H9 (cell line): ENCODE results near the gene GUCY2D. TPM values are rescaled to one million over a fixed set of nuclear protein-coding genes. Genes with fewer than 3 reads are reported as not detected.

Experiments
- DNase-seq: peaks from one replicate; pipeline ENCODE4 v3.0.0-alpha.2; 2017
- H2AFZ ChIP-seq: one replicate; pipeline ENCODE4 v1.6.1; 2013; ENCODE audit warnings: mild to moderate bottlenecking, low read length, control low read depth, moderate library complexity
- H2AK5ac ChIP-seq: 2 replicates; pipeline ENCODE4 v1.6.1; 2013; ENCODE audit warnings: low read length, control low read depth, mixed read lengths; ENCODE audit not compliant: insufficient read length
- H2BK120ac ChIP-seq: one replicate; pipeline ENCODE4 v1.6.1; 2013; ENCODE audit warnings: low read depth, mild to moderate bottlenecking, low read length, control low read depth, inconsistent platforms; ENCODE audit not compliant: poor library complexity, severe bottlenecking
- H2BK12ac ChIP-seq: 2 replicates; pipeline ENCODE4 v1.6.1; 2013; ENCODE audit warnings: low read length, control low read depth, mixed read lengths, low read depth; ENCODE audit not compliant: insufficient read length
- H2BK15ac ChIP-seq: 2 replicates; pipeline ENCODE4 v1.6.1; 2013; ENCODE audit warnings: low read depth, low read length, control low read depth
- H2BK20ac ChIP-seq: one replicate; pipeline ENCODE4 v1.6.1; 2013; ENCODE audit warnings: low read depth, mild to moderate bottlenecking, low read length, control low read depth, inconsistent platforms; ENCODE audit not compliant: poor library complexity, severe bottlenecking
- H2BK5ac ChIP-seq: 2 replicates; pipeline ENCODE4 v1.6.1; 2013; ENCODE audit warnings: low read length, control low read depth, mixed read lengths; ENCODE audit not compliant: insufficient read length
- H3K14ac ChIP-seq: 2 replicates; pipeline ENCODE4 v1.6.1; 2013; ENCODE audit warnings: low read length, control low read depth; ENCODE audit not compliant: insufficient read depth
- H3K18ac ChIP-seq: 2 replicates; pipeline ENCODE4 v1.6.1; 2013; ENCODE audit warnings: low read depth, mild to moderate bottlenecking, mixed read lengths, low read length, control low read depth; ENCODE audit not compliant: insufficient read length
- H3K23ac ChIP-seq: 2 replicates; pipeline ENCODE4 v1.6.1; 2013; ENCODE audit warnings: low read length, control low read depth, mixed read lengths, low read depth; ENCODE audit not compliant: insufficient read length
- H3K23me2 ChIP-seq: 2 replicates; pipeline ENCODE4 v1.6.1; 2013; ENCODE audit warnings: low read depth, mild to moderate bottlenecking, mixed read lengths, low read length, control low read depth; ENCODE audit not compliant: insufficient read length, poor library complexity, severe bottlenecking
- H3K27ac ChIP-seq: 2 replicates; pipeline ENCODE4 v1.5.1; 2013; ENCODE audit warnings: low read length, control low read depth, mixed read lengths, low read depth; ENCODE audit not compliant: insufficient read length
- H3K27me3 ChIP-seq: 2 replicates; pipeline ENCODE4 v1.6.1; 2013; ENCODE audit warnings: low read length, control low read depth, inconsistent platforms; ENCODE audit not compliant: insufficient read depth
- H3K4ac ChIP-seq: 2 replicates; pipeline ENCODE4 v1.6.1; 2013; ENCODE audit warnings: low read depth, mild to moderate bottlenecking, control low read depth, inconsistent platforms, low read length, moderate library complexity
- H3K4me1 ChIP-seq: 2 replicates; pipeline ENCODE4 v1.6.1; 2013; ENCODE audit warnings: low read length, control low read depth, inconsistent platforms; ENCODE audit not compliant: insufficient read depth
- H3K4me2 ChIP-seq: 2 replicates; pipeline ENCODE4 v1.6.1; 2013; ENCODE audit warnings: low read length, control low read depth, mixed read lengths; ENCODE audit not compliant: insufficient read length, insufficient read depth
- H3K56ac ChIP-seq: 2 replicates; pipeline ENCODE4 v1.6.1; 2013; ENCODE audit warnings: low read depth, mild to moderate bottlenecking, mixed read lengths, low read length, control low read depth; ENCODE audit not compliant: insufficient read length
- H3K79me1 ChIP-seq: 2 replicates; pipeline ENCODE4 v1.6.1; 2013; ENCODE audit warnings: low read depth, mild to moderate bottlenecking, moderate library complexity, low read length, control low read depth, inconsistent platforms; ENCODE audit not compliant: insufficient read depth, poor library complexity, severe bottlenecking
- H3K79me2 ChIP-seq: 2 replicates; pipeline ENCODE4 v1.6.1; 2013; ENCODE audit warnings: low read length, control low read depth, inconsistent platforms; ENCODE audit not compliant: insufficient read depth
- H3K9ac ChIP-seq: 2 replicates; pipeline ENCODE4 v1.6.1; 2013; ENCODE audit warnings: low read length, control low read depth, mixed read lengths; ENCODE audit not compliant: insufficient read length; ENCODE audit errors: extremely low read depth
- H3K9me3 ChIP-seq: one replicate; pipeline ENCODE4 v1.6.1; 2013; ENCODE audit warnings: low read depth, low read length, inconsistent platforms; ENCODE audit not compliant: control insufficient read depth
- H3T11ph ChIP-seq: one replicate; pipeline ENCODE4 v1.6.1; 2013; ENCODE audit warnings: mild to moderate bottlenecking, low read length, control low read depth, inconsistent platforms
- H4K20me1 ChIP-seq: one replicate; pipeline ENCODE4 v1.6.1; 2013; ENCODE audit not compliant: control insufficient read depth, insufficient read length, insufficient read depth
- H4K5ac ChIP-seq: 2 replicates; pipeline ENCODE4 v1.6.1; 2013; ENCODE audit warnings: low read depth, mild to moderate bottlenecking, mixed read lengths, low read length, control low read depth; ENCODE audit not compliant: insufficient read length
- H4K8ac ChIP-seq: replicated peaks from 2 replicates; pipeline ENCODE4 v1.6.1; 2013; ENCODE audit warnings: low read length, control low read depth, mixed read lengths, low read depth; ENCODE audit not compliant: insufficient read length
- H4K91ac ChIP-seq: 2 replicates; pipeline ENCODE4 v1.6.1; 2013; ENCODE audit warnings: low read depth, mild to moderate bottlenecking, moderate library complexity, mixed read lengths, low read length, control low read depth; ENCODE audit not compliant: insufficient read length
- H3K27ac Mint-ChIP-seq, 3 experiments: 2 replicates in 2 of 3; 3 replicates in 1 of 3; pipeline ENCODE4 v1.8.0; 2020 to 2021; ENCODE audit warnings: mixed read lengths in 3 of 3, mild to moderate bottlenecking in 1 of 3, moderate library complexity in 1 of 3
- H3K27me3 Mint-ChIP-seq: 2 replicates; pipeline ENCODE4 v1.8.0; 2021; ENCODE audit warnings: low read depth, mild to moderate bottlenecking, moderate library complexity, mixed read lengths
- H3K36me3 Mint-ChIP-seq, 3 experiments: 2 replicates in 2 of 3; 3 replicates in 1 of 3; pipeline ENCODE4 v1.8.0; 2020 to 2021; ENCODE audit warnings: low read depth in 3 of 3, mixed read lengths in 3 of 3; ENCODE audit not compliant: insufficient read depth in 1 of 3
- H3K4me1 Mint-ChIP-seq, 2 experiments: 2 replicates each; pipeline ENCODE4 v1.8.0; 2020; ENCODE audit warnings: mixed read lengths in 2 of 2
- H3K4me3 Mint-ChIP-seq, 2 experiments: 2 replicates in 1 of 2; 3 replicates in 1 of 2; pipeline ENCODE4 v1.8.0; 2020 to 2021; ENCODE audit warnings: mild to moderate bottlenecking in 2 of 2, mixed read lengths in 2 of 2, moderate library complexity in 1 of 2
- H3K9me3 Mint-ChIP-seq, 2 experiments: 2 replicates in 1 of 2; 3 replicates in 1 of 2; pipeline ENCODE4 v1.8.0; 2020; ENCODE audit warnings: mild to moderate bottlenecking in 2 of 2, mixed read lengths in 2 of 2, moderate library complexity in 1 of 2
- WGBS: extraction: QIAGEN DNeasy Blood & Tissue Kit; methylation state at CpG from one replicate; pipeline ENCODE4 v1.1.7; 2013; ENCODE audit warnings: missing lambda C conversion rate, low lambda C conversion rate, mixed read lengths; ENCODE audit not compliant: insufficient read length; ENCODE audit errors: extremely low coverage; 5-methylcytosine and 5-hydroxymethylcytosine counted together
- total RNA-seq: library from RNA; stranded (reverse); gene quantifications from 2 replicates; pipeline ENCODE4 v1.2.1, GENCODE V29; 2021
- TF ChIP-seq, protein P1 (sequence below): fragments of 200-600 bp; sonication (generic); conservative IDR thresholded peaks from 3 replicates; pipeline ENCODE4 v1.8.0; 2021; ENCODE audit warnings: antibody characterized with exemption, mild to moderate bottlenecking

Gene GUCY2D
- total RNA-seq, 1 experiment from 2014 or later, result 0.15 TPM

DNA sequence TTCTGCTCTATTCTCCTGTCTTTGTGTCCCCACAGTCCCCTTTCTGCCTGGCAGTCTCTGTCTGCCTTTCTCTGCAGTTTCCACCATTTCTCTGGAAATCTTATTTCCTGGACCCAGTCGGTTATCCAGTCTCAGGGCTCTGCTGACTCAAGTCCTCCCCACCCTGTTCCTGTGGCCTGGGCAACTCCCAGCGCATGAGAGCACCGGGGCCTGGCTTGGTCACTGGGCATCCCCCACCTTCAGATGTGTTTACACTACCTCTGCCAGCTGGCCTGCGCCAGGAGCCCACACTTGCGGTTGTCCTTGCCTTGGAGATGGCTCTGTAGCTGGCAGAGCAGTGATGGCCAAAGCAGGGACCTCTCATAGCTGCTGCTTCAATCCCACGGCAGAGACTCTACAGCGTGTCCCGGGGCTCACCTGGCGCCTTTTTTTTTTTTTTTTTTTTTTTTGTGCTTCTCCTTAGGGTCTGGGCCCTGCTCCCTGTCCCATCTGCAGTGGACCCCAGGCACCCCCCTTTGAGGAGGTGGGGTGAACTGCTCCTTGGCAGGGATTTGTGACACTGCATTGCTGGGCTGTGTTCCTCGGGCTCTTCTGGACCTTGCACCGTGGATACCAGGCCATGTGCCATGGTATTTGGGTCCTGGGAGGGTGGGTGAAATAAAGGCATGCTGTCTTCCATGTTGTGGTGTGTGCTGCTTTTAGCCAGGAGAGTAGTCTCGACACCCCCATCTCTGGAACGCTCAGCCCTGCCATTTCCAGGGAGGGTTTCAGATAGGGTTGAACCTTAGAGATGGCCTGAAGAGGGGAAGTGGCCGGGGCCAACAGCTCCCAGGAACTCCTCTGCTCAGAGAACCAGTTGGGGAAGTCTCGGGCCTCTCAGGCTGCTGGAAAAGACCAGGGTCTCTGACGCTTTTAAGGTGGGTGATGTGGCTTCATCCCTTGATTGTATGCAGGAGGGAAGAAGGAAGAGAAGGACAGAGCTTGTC is 17.5 kb downstream of the GUCY2D start:
- Histone ChIP-seq H3K23me2 (peaks cover 11% of the 10 kb centered on the region), H4K8ac (no peak overlapping the region), H3K27ac (no peak overlapping the region), H2BK20ac (no peak overlapping the region), H2BK5ac (no peak overlapping the region), H4K91ac (no peak overlapping the region), H3K27me3 (no peaks in the 10 kb centered on the region; the same call in 1 of the 2 replicates), H3K18ac (no peak overlapping the region), H2AFZ (no peak overlapping the region), H4K20me1 (no peaks in the 10 kb centered on the region), H3K9ac (no peak overlapping the region), H3K14ac (no peak overlapping the region), H2BK12ac (no peak overlapping the region), H2BK120ac (no peak overlapping the region), H3K23ac (no peak overlapping the region), H3K79me2 (no peaks in the 10 kb centered on the region), H3K4ac (no peak overlapping the region), H4K5ac (no peak overlapping the region), H3K9me3 (no peaks in the 10 kb centered on the region), H3K79me1 (no peaks in the 10 kb centered on the region), H2AK5ac (no peak overlapping the region), H3K4me1 (no peaks in the 10 kb centered on the region; the same call in 1 of the 2 replicates), H3K4me2 (no peak overlapping the region), H2BK15ac (no peak overlapping the region), H3T11ph (no peak overlapping the region), H3K56ac (no peak overlapping the region)
- Mint-ChIP-seq H3K9me3 (no peaks in the 10 kb centered on the region; a peak in 1 of 5 replicates), H3K27ac (peak overlapping the region in 1 of 3 experiments; percentile 66; a peak in 1 of 7 replicates), H3K4me1 (peaks cover 15 to 19% of the 10 kb centered on the region in 2 experiments), H3K4me3 (no peak overlapping the region), H3K27me3 (peaks cover 14% of the 10 kb centered on the region), H3K36me3 (peaks cover 0 to 1% (median 0%) of the 10 kb centered on the region in 3 experiments; a peak in 2 of 7 replicates)
- no CpG with 5 or more reads among the region's 16 CpGs for WGBS
- no peak for DNase-seq
- TF ChIP-seq, protein P1, sequence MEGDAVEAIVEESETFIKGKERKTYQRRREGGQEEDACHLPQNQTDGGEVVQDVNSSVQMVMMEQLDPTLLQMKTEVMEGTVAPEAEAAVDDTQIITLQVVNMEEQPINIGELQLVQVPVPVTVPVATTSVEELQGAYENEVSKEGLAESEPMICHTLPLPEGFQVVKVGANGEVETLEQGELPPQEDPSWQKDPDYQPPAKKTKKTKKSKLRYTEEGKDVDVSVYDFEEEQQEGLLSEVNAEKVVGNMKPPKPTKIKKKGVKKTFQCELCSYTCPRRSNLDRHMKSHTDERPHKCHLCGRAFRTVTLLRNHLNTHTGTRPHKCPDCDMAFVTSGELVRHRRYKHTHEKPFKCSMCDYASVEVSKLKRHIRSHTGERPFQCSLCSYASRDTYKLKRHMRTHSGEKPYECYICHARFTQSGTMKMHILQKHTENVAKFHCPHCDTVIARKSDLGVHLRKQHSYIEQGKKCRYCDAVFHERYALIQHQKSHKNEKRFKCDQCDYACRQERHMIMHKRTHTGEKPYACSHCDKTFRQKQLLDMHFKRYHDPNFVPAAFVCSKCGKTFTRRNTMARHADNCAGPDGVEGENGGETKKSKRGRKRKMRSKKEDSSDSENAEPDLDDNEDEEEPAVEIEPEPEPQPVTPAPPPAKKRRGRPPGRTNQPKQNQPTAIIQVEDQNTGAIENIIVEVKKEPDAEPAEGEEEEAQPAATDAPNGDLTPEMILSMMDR, result no peak
